DOHH2 (cell line): Measurements from ENCODE around the gene PREX1.

ENCODE experiments used
- H3F3A ChIP-seq: fragments of 200-600 bp; sonication (generic), shearing (Covaris generic); 2 replicates; pipeline ENCODE4 v1.6.0; 2016; ENCODE audit warnings: antibody characterized with exemption, mild to moderate bottlenecking; ENCODE audit not compliant: control insufficient read depth, insufficient read depth
- H3K27ac ChIP-seq: fragments of 200-600 bp; sonication (generic); 2 replicates; pipeline ENCODE4 v1.5.1; 2014; ENCODE audit warnings: low read depth, mild to moderate bottlenecking, low read length, moderate library complexity
- H3K27me3 ChIP-seq: fragments of 200-600 bp; sonication (generic); 2 replicates; pipeline ENCODE4 v1.6.1; 2014; ENCODE audit warnings: mild to moderate bottlenecking, low read length, mixed read lengths; ENCODE audit not compliant: control insufficient read depth
- H3K36me3 ChIP-seq: fragments of 200-600 bp; sonication (generic); 2 replicates; pipeline ENCODE4 v1.6.1; 2014; ENCODE audit warnings: mild to moderate bottlenecking, low read length, moderate library complexity, mixed read lengths; ENCODE audit not compliant: control insufficient read depth
- H3K4me1 ChIP-seq: fragments of 200-600 bp; sonication (generic); 2 replicates; pipeline ENCODE4 v1.6.1; 2014; ENCODE audit warnings: mild to moderate bottlenecking, low read length, mixed read lengths; ENCODE audit not compliant: control insufficient read depth
- H3K4me2 ChIP-seq: fragments of 200-600 bp; sonication (generic); 2 replicates; pipeline ENCODE4 v1.6.0; 2014; ENCODE audit warnings: mild to moderate bottlenecking, low read length, moderate library complexity
- H3K4me3 ChIP-seq: fragments of 200-600 bp; sonication (generic); 2 replicates; pipeline ENCODE4 v1.5.1; 2014; ENCODE audit warnings: mild to moderate bottlenecking, low read length, mixed read lengths
- H3K79me2 ChIP-seq: fragments of 200-600 bp; sonication (generic); 2 replicates; pipeline ENCODE4 v1.6.1; 2014; ENCODE audit warnings: mild to moderate bottlenecking, low read length, mixed read lengths; ENCODE audit not compliant: control insufficient read depth
- H3K9me2 ChIP-seq: fragments of 200-600 bp; sonication (generic); replicated peaks from 2 replicates; pipeline ENCODE4 v1.6.1; 2014; ENCODE audit warnings: mild to moderate bottlenecking, low read length, mixed read lengths; ENCODE audit not compliant: control insufficient read depth
- H3K9me3 ChIP-seq: fragments of 200-600 bp; sonication (generic); 2 replicates; pipeline ENCODE4 v1.6.1; 2014; ENCODE audit warnings: antibody characterized with exemption, low read length, mixed read lengths; ENCODE audit not compliant: control insufficient read depth, insufficient read depth
- H4K20me1 ChIP-seq: fragments of 200-600 bp; sonication (generic); 2 replicates; pipeline ENCODE4 v1.6.0; 2014; ENCODE audit warnings: low read depth, mild to moderate bottlenecking, antibody characterized with exemption, low read length, moderate library complexity; ENCODE audit not compliant: control insufficient read depth, insufficient read depth
- EZH2phosphoT487 ChIP-seq: fragments of 200-600 bp; sonication (generic); IDR thresholded peaks from 2 replicates; pipeline ENCODE4 v1.6.1; 2017; ENCODE audit warnings: borderline replicate concordance, mild to moderate bottlenecking, antibody characterized with exemption, low read length, moderate library complexity, mixed read lengths
- TF ChIP-seq, protein P1 (sequence below): fragments of 200-600 bp; sonication (generic); IDR thresholded peaks from one replicate; pipeline ENCODE4 v1.5.1; 2014; ENCODE audit warnings: antibody characterized with exemption, mild to moderate bottlenecking, low read depth, low read length; ENCODE audit not compliant: poor library complexity, severe bottlenecking

Gene PREX1

DNA sequence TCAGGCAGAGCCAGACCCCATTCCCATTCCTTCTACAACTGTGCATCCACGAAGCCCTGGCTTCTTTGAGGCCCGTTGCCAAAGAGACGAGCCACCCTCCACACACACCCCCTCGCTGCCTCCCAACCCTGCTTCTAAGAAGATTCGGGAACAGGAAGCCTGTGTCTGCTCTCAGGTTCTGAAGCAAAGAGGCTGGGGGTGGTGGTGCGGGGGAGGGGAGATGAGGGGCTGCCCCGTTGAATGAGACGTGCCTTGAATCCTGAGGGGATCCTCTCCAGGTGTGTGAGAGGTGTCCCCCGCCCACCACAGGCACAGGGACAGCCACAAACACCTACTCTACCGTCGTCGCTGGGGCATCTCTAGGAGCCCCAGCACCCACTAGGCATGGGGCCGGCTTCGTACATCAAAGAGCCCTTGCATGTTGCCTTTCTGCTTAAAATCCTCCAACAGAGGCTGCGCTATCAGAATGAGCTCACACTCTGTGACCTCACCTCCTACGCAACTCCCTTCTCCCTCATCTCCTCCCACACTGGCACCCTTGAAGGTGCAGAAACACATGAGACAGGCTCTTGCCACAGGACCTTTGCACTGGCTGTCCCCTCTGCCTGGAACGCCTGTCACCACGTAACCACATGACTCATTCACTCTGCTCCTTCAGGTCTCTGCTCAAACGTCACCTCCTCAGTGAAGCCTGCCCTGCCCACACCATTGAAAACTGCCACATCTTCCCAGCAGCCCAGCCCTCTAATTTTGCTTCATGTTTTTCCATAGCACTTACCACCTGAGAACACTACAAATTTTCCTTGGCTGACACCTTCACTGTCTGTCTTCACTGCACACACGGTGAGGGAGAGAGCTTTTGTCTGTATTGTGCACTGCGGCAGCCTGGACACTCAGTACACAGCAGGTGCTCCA, 58.5 kb downstream of the PREX1 start:
- no peak overlapping the region for H3K4me3 ChIP-seq
- no peaks in the 10 kb centered on the region for H3K9me2 ChIP-seq
- no peak overlapping the region for H3K27ac ChIP-seq
- H3K27me3 ChIP-seq, result peaks cover 4% of the 10 kb centered on the region; the same call in 1 of the 2 replicates
- H3K4me2 ChIP-seq, result no peak overlapping the region
- TF ChIP-seq, protein P1, sequence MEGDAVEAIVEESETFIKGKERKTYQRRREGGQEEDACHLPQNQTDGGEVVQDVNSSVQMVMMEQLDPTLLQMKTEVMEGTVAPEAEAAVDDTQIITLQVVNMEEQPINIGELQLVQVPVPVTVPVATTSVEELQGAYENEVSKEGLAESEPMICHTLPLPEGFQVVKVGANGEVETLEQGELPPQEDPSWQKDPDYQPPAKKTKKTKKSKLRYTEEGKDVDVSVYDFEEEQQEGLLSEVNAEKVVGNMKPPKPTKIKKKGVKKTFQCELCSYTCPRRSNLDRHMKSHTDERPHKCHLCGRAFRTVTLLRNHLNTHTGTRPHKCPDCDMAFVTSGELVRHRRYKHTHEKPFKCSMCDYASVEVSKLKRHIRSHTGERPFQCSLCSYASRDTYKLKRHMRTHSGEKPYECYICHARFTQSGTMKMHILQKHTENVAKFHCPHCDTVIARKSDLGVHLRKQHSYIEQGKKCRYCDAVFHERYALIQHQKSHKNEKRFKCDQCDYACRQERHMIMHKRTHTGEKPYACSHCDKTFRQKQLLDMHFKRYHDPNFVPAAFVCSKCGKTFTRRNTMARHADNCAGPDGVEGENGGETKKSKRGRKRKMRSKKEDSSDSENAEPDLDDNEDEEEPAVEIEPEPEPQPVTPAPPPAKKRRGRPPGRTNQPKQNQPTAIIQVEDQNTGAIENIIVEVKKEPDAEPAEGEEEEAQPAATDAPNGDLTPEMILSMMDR, result no peak
- no peak for TF ChIP-seq EZH2phosphoT487
- H3K36me3 ChIP-seq, result no peaks in the 10 kb centered on the region
- H3K4me1 ChIP-seq, result peaks cover 5% of the 10 kb centered on the region
- H4K20me1 ChIP-seq, result no peaks in the 10 kb centered on the region
- H3K79me2 ChIP-seq, result no peaks in the 10 kb centered on the region
- H3F3A ChIP-seq, result no peaks in the 10 kb centered on the region
- no peaks in the 10 kb centered on the region for H3K9me3 ChIP-seq

DNA sequence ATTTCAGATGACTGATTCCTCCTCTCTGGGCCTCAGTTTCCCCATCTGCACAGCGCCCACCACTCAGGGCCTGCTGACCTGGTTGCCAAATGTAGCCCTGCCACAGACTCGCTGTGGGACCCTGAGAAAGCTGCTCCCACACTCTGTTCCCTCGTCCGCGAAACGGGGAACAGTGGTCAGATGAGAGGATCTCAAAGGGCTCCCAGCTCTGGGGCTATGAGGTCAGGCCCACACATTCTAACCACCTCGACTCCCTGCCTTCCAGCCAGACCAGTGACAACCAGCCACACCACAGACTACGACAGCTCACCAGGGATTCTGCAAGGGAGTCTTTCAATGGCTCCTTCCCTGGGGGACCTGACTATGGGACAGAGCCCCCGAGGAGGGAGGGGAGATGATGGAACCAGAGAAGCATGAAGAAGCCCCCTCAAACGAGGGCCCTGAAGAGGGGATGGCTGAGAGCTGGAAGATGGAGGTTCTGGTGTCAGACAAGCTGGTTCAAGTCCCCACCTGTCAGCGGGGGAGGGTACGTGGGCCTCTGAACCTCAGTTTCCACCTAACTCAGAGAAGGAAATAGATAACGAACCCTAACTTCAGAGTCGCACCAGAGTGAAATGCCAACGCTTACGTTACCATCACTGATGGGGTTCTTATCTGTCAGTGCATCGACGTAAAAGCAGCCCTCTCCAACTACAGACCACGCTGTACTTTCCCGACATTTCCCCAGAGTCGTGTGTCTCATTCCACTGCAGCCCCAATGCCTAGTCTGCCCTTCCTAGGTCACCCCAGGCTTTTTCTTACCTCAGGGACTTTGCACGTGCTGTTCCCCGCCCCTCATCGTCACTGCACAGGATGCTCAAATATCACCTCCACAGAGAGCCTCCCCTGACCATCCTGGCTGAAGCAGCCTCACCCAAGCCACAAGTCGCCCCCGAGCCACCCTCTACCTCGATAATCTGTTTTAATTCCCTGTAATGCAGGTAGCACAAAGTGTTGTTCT, 60.5 kb downstream of the PREX1 start:
- no peak for TF ChIP-seq EZH2phosphoT487
- TF ChIP-seq, protein P1, result no peak
- H4K20me1 ChIP-seq, result no peaks in the 10 kb centered on the region
- no peaks in the 10 kb centered on the region for H3K9me3 ChIP-seq
- H3K36me3 ChIP-seq, result no peaks in the 10 kb centered on the region
- H3K9me2 ChIP-seq, result no peaks in the 10 kb centered on the region
- H3K27ac ChIP-seq, result no peak overlapping the region
- no peaks in the 10 kb centered on the region for H3F3A ChIP-seq
- H3K79me2 ChIP-seq, result no peaks in the 10 kb centered on the region
- H3K27me3 ChIP-seq, result peaks cover 4% of the 10 kb centered on the region; the same call in 1 of the 2 replicates
- no peak overlapping the region for H3K4me3 ChIP-seq
- H3K4me1 ChIP-seq, result no peaks in the 10 kb centered on the region
- no peak overlapping the region for H3K4me2 ChIP-seq

DNA sequence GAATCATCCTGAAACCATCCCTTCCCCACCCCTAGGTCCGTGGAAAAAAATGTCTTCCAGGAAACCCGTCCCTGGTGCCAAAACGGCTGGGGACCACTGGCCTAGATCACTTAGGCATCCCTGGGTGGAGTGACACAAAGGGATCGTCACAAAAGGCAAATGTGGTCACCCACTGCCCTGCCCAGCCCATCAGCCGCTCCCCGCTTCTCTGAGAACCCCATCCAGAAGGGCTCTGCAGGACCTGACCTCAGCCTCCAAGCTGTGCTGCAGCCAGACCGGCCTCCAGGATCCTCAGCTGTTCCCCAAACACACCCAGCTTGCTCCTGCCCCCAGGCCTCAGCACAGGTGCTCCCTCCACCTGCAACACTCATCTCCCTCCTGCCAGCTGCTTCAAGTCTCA, 61.6 kb downstream of the PREX1 start:
- Histone ChIP-seq H3K9me3 (no peaks in the 10 kb centered on the region), H3F3A (no peaks in the 10 kb centered on the region), H3K4me2 (no peak overlapping the region), H3K79me2 (no peaks in the 10 kb centered on the region), H3K27me3 (peaks cover 4% of the 10 kb centered on the region; the same call in 1 of the 2 replicates), H3K27ac (no peak overlapping the region), H4K20me1 (no peaks in the 10 kb centered on the region), H3K36me3 (no peaks in the 10 kb centered on the region), H3K9me2 (no peaks in the 10 kb centered on the region), H3K4me1 (peaks cover 10% of the 10 kb centered on the region), H3K4me3 (no peak overlapping the region)
- TF ChIP-seq EZH2phosphoT487, result no peak
- TF ChIP-seq, protein P1, result no peak
